Choroid plexus epithelial cell (primary cell): ENCODE results near the gene TBX4.
"Not testable (repeated sequence)": the region's sequence is repeated elsewhere in the genome, so short reads cannot be mapped to it uniquely, and the experiment has no call there.

Source experiments
- DNase-seq: peaks from one replicate; pipeline ENCODE4 v3.0.0-alpha.2; 2010; ENCODE audit warnings: low read depth
- H3K4me3 ChIP-seq: 2 replicates; pipeline ENCODE4 v1.5.1; 2011; ENCODE audit warnings: low read depth, mild to moderate bottlenecking, control low read depth, low read length, moderate library complexity
- CTCF ChIP-seq: conservative IDR thresholded peaks from 2 replicates; pipeline ENCODE4 v1.5.1; 2011; ENCODE audit warnings: low read depth, mild to moderate bottlenecking, control low read depth, inconsistent platforms, low read length, moderate library complexity

Gene TBX4

GRCh38 chr17:61507383-61508066, 55.3 kb downstream of the TBX4 start:
- no peak for TF ChIP-seq CTCF
- no peak overlapping the region for H3K4me3 ChIP-seq
- DNase-seq: no peak

GRCh38 chr17:61508912-61509311, 56.7 kb downstream of the TBX4 start:
- no peak for TF ChIP-seq CTCF
- DNase-seq: no peak
- no peak overlapping the region for H3K4me3 ChIP-seq

- not testable (repeated sequence) for DNase-seq, H3K4me3 ChIP-seq
Observed at GRCh38 chr17:61509454-61509853, 57.2 kb downstream of the TBX4 start.

GRCh38 chr17:61510237-61510636, 58.0 kb downstream of the TBX4 start:
- TF ChIP-seq CTCF: no peak
- H3K4me3 ChIP-seq: no peak overlapping the region
- DNase-seq: no peak

DNA sequence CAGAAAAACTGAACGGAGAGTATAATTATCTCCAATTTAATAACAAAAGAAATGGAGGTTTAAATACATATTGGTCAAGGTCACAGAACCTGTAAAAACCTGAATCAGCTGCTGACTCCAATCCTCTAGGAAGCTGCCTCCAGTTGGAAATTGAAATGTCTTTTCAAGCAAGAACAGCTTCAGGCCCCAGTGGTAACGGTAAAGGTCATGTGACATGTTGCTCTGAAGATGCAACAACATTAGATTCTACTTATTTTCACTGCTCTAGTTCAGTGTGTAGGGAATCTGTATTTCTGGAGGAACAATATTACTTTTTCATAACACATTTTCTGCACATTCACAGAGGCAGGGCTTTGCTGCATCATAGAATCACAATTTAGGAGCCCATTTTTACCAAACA, 58.8 kb downstream of the TBX4 start:
- DNase-seq: peak; percentile 13
- no peak overlapping the region for H3K4me3 ChIP-seq
- TF ChIP-seq CTCF: no peak

DNA sequence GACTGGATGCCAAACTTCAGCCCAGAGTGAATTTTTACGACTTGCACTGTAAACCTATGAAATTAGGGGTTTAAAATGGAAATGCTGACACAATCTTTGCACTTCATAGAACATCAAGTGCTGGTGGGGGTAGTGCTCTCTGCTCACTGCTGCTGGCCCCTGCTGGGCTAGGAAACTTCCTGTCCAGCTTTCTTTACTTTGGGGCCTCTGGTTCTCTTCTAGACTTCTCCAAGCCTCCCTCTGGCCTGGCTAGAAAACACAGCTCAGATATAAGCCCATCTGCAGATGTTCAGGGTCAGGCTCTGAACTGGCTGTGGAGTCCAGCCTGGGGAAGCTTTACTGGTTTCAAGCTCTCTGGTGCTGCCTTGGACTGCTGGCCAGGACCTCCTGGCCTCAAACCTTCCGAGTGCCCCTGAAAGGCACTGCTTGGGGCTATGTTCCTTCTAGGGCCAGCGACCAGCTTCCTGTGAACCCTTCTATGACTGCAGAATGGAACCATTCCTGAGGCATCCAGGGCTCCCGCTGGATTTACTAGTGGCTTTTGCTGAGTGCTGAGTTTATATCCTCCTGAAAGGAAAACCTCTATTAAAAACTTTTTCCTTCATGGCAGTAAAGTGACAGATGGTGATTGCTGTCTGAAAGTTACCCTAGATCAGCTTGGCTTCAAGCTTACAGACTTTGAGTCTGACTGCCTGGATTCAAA, 59.4 kb downstream of the TBX4 start:
- DNase-seq: peak; percentile 72
- H3K4me3 ChIP-seq: no peak overlapping the region
- peak; percentile 33 for TF ChIP-seq CTCF

GRCh38 chr17:61514491-61514890, 62.3 kb downstream of the TBX4 start:
- DNase-seq: no peak
- no peak for TF ChIP-seq CTCF
- no peak overlapping the region for H3K4me3 ChIP-seq
